Caco-2 (cell line): Measurements from ENCODE around the gene PDSS1. TPM values are rescaled to one million over a fixed set of nuclear protein-coding genes. Genes with fewer than 3 reads are reported as not detected.

Source experiments
- BruUV-seq: library from RNA; stranded (reverse); fragments of 400-500 nt; replicated peaks from 2 replicates; lab custom pipeline; 2021; lab: Mats Ljungman, UMichigan
- CTCF ChIA-PET: fragments of 300-600 bp; sonication (Branson Sonifier 250); formaldehyde crosslinking; loops from one replicate; lab custom pipeline; 2022; ENCODE audit warnings: antibody characterized with exemption; lab: Charles Lee
- POLR2A ChIA-PET: fragments of 300-600 bp; sonication (Branson Sonifier 250); formaldehyde crosslinking; loops from one replicate; lab custom pipeline; 2022; ENCODE audit warnings: antibody characterized with exemption; lab: Charles Lee
- DNase-seq, 2 experiments: peaks; one replicate each; pipeline versions ENCODE4 v3.0.0 to v3.0.0-alpha.2; 2020 to 2022
- H3K27me3 ChIP-seq: replicated peaks from 2 replicates; pipeline ENCODE4 v1.6.0; 2011; ENCODE audit warnings: low read length; ENCODE audit not compliant: control insufficient read depth, insufficient read depth
- H3K36me3 ChIP-seq: 2 replicates; pipeline ENCODE4 v1.5.1; 2011; ENCODE audit warnings: low read length; ENCODE audit not compliant: control insufficient read depth, insufficient read depth
- H3K4me1 ChIP-seq: fragments of 250-450 bp; sonication (Bioruptor Pico); 2 replicates; pipeline ENCODE4 v1.5.1; 2020; ENCODE audit warnings: mild to moderate bottlenecking
- H3K4me3 ChIP-seq: 2 replicates; pipeline ENCODE4 v1.5.1; 2011; ENCODE audit warnings: low read depth, mild to moderate bottlenecking, control low read depth, low read length
- H3K9me3 ChIP-seq: fragments of 250-450 bp; sonication (Bioruptor Pico); 2 replicates; pipeline ENCODE4 v1.5.1; 2020; ENCODE audit warnings: mild to moderate bottlenecking, moderate library complexity
- H3K27ac Mint-ChIP-seq: one replicate; pipeline ENCODE4 v1.8.0; 2022; ENCODE audit warnings: mixed read lengths; ENCODE audit not compliant: unreplicated experiment
- H3K27me3 Mint-ChIP-seq: one replicate; pipeline ENCODE4 v1.8.0; 2022; ENCODE audit warnings: mixed read lengths; ENCODE audit not compliant: insufficient read depth, unreplicated experiment
- H3K36me3 Mint-ChIP-seq: one replicate; pipeline ENCODE4 v1.8.0; 2022; ENCODE audit warnings: mild to moderate bottlenecking, mixed read lengths; ENCODE audit not compliant: insufficient read depth, unreplicated experiment
- H3K4me1 Mint-ChIP-seq: one replicate; pipeline ENCODE4 v1.8.0; 2022; ENCODE audit warnings: low read depth, mixed read lengths; ENCODE audit not compliant: unreplicated experiment
- H3K4me3 Mint-ChIP-seq: one replicate; pipeline ENCODE4 v1.8.0; 2022; ENCODE audit warnings: mild to moderate bottlenecking, moderate library complexity, mixed read lengths; ENCODE audit not compliant: unreplicated experiment
- H3K9me3 Mint-ChIP-seq: one replicate; pipeline ENCODE4 v1.8.0; 2022; ENCODE audit warnings: mixed read lengths; ENCODE audit not compliant: unreplicated experiment
- CTCF ChIP-seq, 2 experiments: fragments of 200-600 bp in 1 of 2; IDR thresholded peaks; 1 replicate in 1 of 2; 2 replicates in 1 of 2; pipeline versions ENCODE4 v1.5.1 to v1.8.0; 2011 to 2022; ENCODE audit warnings: antibody characterized with exemption in 1 of 2, control low read depth in 1 of 2, inconsistent platforms in 1 of 2, low read depth in 1 of 2, low read length in 1 of 2, mild to moderate bottlenecking in 1 of 2, moderate library complexity in 1 of 2; ENCODE audit not compliant: insufficient read depth in 1 of 2, severe bottlenecking in 1 of 2, unreplicated experiment in 1 of 2
- intact Hi-C: fragments of 100-400 bp; cut with micrococcal nuclease; formaldehyde crosslinking; loops from one replicate; pipeline ENCODE4 v1.10.0; 2022; ENCODE audit not compliant: unreplicated experiment
- total RNA-seq: library from RNA; stranded (reverse); gene quantifications from 2 replicates; pipeline ENCODE4 v1.2.3, GENCODE V29; 2022

PDSS1 gene
- total RNA-seq, 1 experiment from 2014 or later = 24.9 TPM

GRCh38 chr10:26706206-26706605 lies 8.7 kb downstream of the PDSS1 start:
- Mint-ChIP-seq H3K4me1 (peaks cover 11% of the 10 kb centered on the region), H3K27ac (no peak overlapping the region), H3K9me3 (peaks cover 1% of the 10 kb centered on the region), H3K4me3 (no peak overlapping the region), H3K36me3 (peaks cover 33% of the 10 kb centered on the region), H3K27me3 (no peaks in the 10 kb centered on the region)
- no peak for TF ChIP-seq CTCF (IDR thresholded peaks at IDR 0.05; ENCODE audit: insufficient read depth in 1 of 2, low read depth in 1 of 2, low read length in 1 of 2, severe bottlenecking in 1 of 2, unreplicated experiment in 1 of 2)
- peaks cover 8% of the 10 kb centered on the region for H3K36me3 ChIP-seq
- intact Hi-C loops = no loop called here
- POLR2A ChIA-PET = no interaction called here
- CTCF ChIA-PET = no interaction called here
- no peak for DNase-seq
- no peaks in the 10 kb centered on the region for H3K27me3 ChIP-seq
- no peaks in the 10 kb centered on the region for H3K9me3 ChIP-seq
- 0 out of 2 replicates have a peak, but pooled peaks cover 2% of the 10 kb centered on the region for H3K4me1 ChIP-seq
- no peak overlapping the region for H3K4me3 ChIP-seq
- BruUV-seq = no TSS peak

GRCh38 chr10:26706936-26707335 lies 9.4 kb downstream of the PDSS1 start:
- H3K36me3 Mint-ChIP-seq = peaks cover 33% of the 10 kb centered on the region
- no peaks in the 10 kb centered on the region for H3K27me3 Mint-ChIP-seq
- no peaks in the 10 kb centered on the region for H3K9me3 Mint-ChIP-seq
- H3K4me1 Mint-ChIP-seq = peaks cover 10% of the 10 kb centered on the region
- DNase-seq = no peak
- no peaks in the 10 kb centered on the region for H3K27me3 ChIP-seq
- H3K4me1 ChIP-seq = no peaks in the 10 kb centered on the region
- peaks cover 6% of the 10 kb centered on the region for H3K36me3 ChIP-seq
- CTCF ChIA-PET = no interaction called here
- no peak overlapping the region for H3K4me3 Mint-ChIP-seq
- H3K27ac Mint-ChIP-seq = no peak overlapping the region
- BruUV-seq = no TSS peak
- H3K4me3 ChIP-seq = no peak overlapping the region
- H3K9me3 ChIP-seq = no peaks in the 10 kb centered on the region
- POLR2A ChIA-PET = interaction anchor here (0.6 kb wide), 1 partner anchor 9 kb away, joined by 4 read pairs; no protein-coding TSS in a partner anchor
- TF ChIP-seq CTCF (IDR thresholded peaks at IDR 0.05; ENCODE audit: insufficient read depth in 1 of 2, low read depth in 1 of 2, low read length in 1 of 2, severe bottlenecking in 1 of 2, unreplicated experiment in 1 of 2) = no peak
- intact Hi-C loops = no loop called here

- no peaks in the 10 kb centered on the region for H3K9me3 ChIP-seq
- H3K36me3 ChIP-seq = peaks cover 6% of the 10 kb centered on the region; the same call in 1 of the 2 replicates
- ChIA-PET CTCF (no interaction called here), POLR2A (no interaction called here)
- peaks cover 15% of the 10 kb centered on the region for H3K4me1 ChIP-seq
- Mint-ChIP-seq H3K4me1 (peaks cover 27% of the 10 kb centered on the region), H3K9me3 (no peaks in the 10 kb centered on the region), H3K27me3 (no peaks in the 10 kb centered on the region), H3K4me3 (no peak overlapping the region), H3K27ac (no peak overlapping the region), H3K36me3 (peaks cover 35% of the 10 kb centered on the region)
- no peak for TF ChIP-seq CTCF (IDR thresholded peaks at IDR 0.05; ENCODE audit: insufficient read depth in 1 of 2, low read depth in 1 of 2, low read length in 1 of 2, severe bottlenecking in 1 of 2, unreplicated experiment in 1 of 2)
- no TSS peak for BruUV-seq
- no peaks in the 10 kb centered on the region for H3K27me3 ChIP-seq
- no peak for DNase-seq
- intact Hi-C loops = no loop called here
- no peak overlapping the region for H3K4me3 ChIP-seq
Measured at GRCh38 chr10:26711324-26711723, 13.8 kb downstream of the PDSS1 start.
